Measurements from ENCODE around the gene CTNND2. TPM values are rescaled to one million over a fixed set of nuclear protein-coding genes. Genes with fewer than 3 reads are reported as not detected.
"Not testable (repeated sequence)": the region's sequence is repeated elsewhere in the genome, so short reads cannot be mapped to it uniquely, and the experiment has no call there.

Gene CTNND2
- total and polyA plus RNA-seq, 9 of the 15 experiments (the other 6 are each of a cell fraction or from before 2014, with no cell fraction given), result 0.03 to 0.35 TPM; not detected in 7

GRCh38 chr5:11007269-11007870, 896.9 kb downstream of the CTNND2 start:
- no peaks in the 10 kb centered on the region for H3K9me3 ChIP-seq (replicated peaks; ENCODE audit: control insufficient read depth, insufficient read depth, low read depth, low read length)
- intact Hi-C loops (cut with micrococcal nuclease), result no loop called here
- no peaks in the 10 kb centered on the region for H4K20me1 ChIP-seq (replicated peaks; ENCODE audit: control insufficient read depth, insufficient read depth, low read length)
- in situ Hi-C loops (cut with MboI), result no loop called here
- ChIA-PET POLR2A (no interaction called here), CTCF (ENCODE audit: low intra/inter-chr PET ratio) (no interaction called here)
- no peaks in the 10 kb centered on the region for H3K4me1 ChIP-seq (replicated peaks in 1 of 2; ENCODE audit: control insufficient read depth in 2 of 2, insufficient read depth in 2 of 2, low read length in 2 of 2)
- H3K4me3 ChIP-seq, result no peak overlapping the region
- H3K9me1 ChIP-seq (ENCODE audit: control insufficient read depth, insufficient read depth, low read length), result no peaks in the 10 kb centered on the region
- H3K9ac ChIP-seq (ENCODE audit: insufficient read depth in 1 of 2, low read depth in 2 of 2, low read length in 2 of 2), result no peak overlapping the region
- WGBS (ENCODE audit: insufficient coverage, low coverage, missing lambda C conversion rate), result 1% methylated on average over 18 of the region's 18 CpGs
- H3K27me3 ChIP-seq (ENCODE audit: control insufficient read depth in 2 of 2, insufficient read depth in 2 of 2, low read length in 2 of 2), result no peaks in the 10 kb centered on the region; a peak in 1 of 5 replicates
- DNase-seq (ENCODE audit: extremely low read depth in 1 of 4, low spot score in 3 of 4), result no peak
- H3K36me3 ChIP-seq (ENCODE audit: control insufficient read depth, insufficient read depth, low read length), result no peaks in the 10 kb centered on the region
- FAIRE-seq, result no peak
- H3K4me2 ChIP-seq (ENCODE audit: insufficient read depth, low read length), result no peak overlapping the region
- no peak for ATAC-seq
- no TSS peak for BruUV-seq (replicated peaks)
- no peaks in the 10 kb centered on the region for H3K79me2 ChIP-seq (ENCODE audit: control insufficient read depth, insufficient read depth, low read length)
- no peak overlapping the region for H2AFZ ChIP-seq (ENCODE audit: low read depth, low read length)
- TF ChIP-seq ZNF780A (CRISPR knock-in tag; IDR thresholded peaks at IDR 0.05) (no peak), SMARCE1 (IDR thresholded peaks at IDR 0.05) (no peak), ZNF75A (CRISPR knock-in tag; IDR thresholded peaks at IDR 0.05) (no peak), CREBBP (IDR thresholded peaks at IDR 0.05; ENCODE audit: low read depth, low read length) (no peak), ZBTB1 (CRISPR knock-in tag; IDR thresholded peaks at IDR 0.05; ENCODE audit: borderline replicate concordance, low read depth) (no peak), DPF2 (IDR thresholded peaks at IDR 0.05) (no peak), ZBED1 (IDR thresholded peaks at IDR 0.05) (no peak), U2AF2 (optimal IDR thresholded peaks at IDR 0.05; ENCODE audit: low read depth, low read length) (no peak), PREB (CRISPR knock-in tag; IDR thresholded peaks at IDR 0.05) (no peak), SIN3B (IDR thresholded peaks at IDR 0.05; ENCODE audit: low read depth) (no peak), CC2D1A (IDR thresholded peaks at IDR 0.05) (no peak), NCOA2 (IDR thresholded peaks at IDR 0.05; ENCODE audit: partially characterized antibody in 2 of 2) (no peak), HIVEP1 (CRISPR knock-in tag; IDR thresholded peaks at IDR 0.05) (no peak), TFAM (CRISPR knock-in tag; conservative IDR thresholded peaks at IDR 0.05) (no peak), KAT2B (IDR thresholded peaks at IDR 0.05; ENCODE audit: low read depth, low read length) (no peak), BCOR (IDR thresholded peaks at IDR 0.05) (no peak), LARP7 (IDR thresholded peaks at IDR 0.05) (no peak), CEBPB (tag; IDR thresholded peaks at IDR 0.05) (no peak), FOXK1 (CRISPR knock-in tag; IDR thresholded peaks at IDR 0.05; ENCODE audit: borderline replicate concordance) (no peak)
- no peak overlapping the region for H3K27ac ChIP-seq (ENCODE audit: extremely low read depth, low read depth, low read length)

DNA sequence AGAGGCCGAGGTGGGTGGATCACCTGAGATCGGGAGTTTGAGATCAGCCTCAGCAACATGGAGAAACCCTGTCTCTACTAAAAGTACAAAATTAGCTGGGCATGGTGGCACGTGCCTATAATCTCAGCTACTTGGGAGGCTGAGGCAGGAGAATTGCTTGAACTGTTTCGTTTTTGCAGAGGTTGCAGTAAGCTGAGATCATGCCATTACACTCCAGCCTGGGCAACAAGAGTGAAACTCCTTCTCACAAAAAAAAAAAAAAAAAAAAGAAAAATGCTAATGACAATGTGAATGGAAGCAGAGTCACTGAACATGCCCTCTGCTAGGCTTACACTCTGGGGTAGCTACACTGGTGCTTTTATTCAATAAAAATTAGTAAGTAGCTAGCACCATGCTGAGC, 899.7 kb downstream of the CTNND2 start:
- in situ Hi-C loops (cut with MboI); H3K27me3 ChIP-seq (ENCODE audit: control insufficient read depth in 2 of 2, insufficient read depth in 2 of 2, low read length in 2 of 2); BruUV-seq (replicated peaks); ATAC-seq; H4K20me1 ChIP-seq (replicated peaks; ENCODE audit: control insufficient read depth, insufficient read depth, low read length); H3K9ac ChIP-seq (ENCODE audit: insufficient read depth in 1 of 2, low read depth in 2 of 2, low read length in 2 of 2); CTCF ChIA-PET (ENCODE audit: low intra/inter-chr PET ratio); DNase-seq (ENCODE audit: extremely low read depth in 1 of 4, low spot score in 3 of 4); H3K4me1 ChIP-seq (replicated peaks in 1 of 2; ENCODE audit: control insufficient read depth in 2 of 2, insufficient read depth in 2 of 2, low read length in 2 of 2); H3K79me2 ChIP-seq (ENCODE audit: control insufficient read depth, insufficient read depth, low read length); H3K27ac ChIP-seq (ENCODE audit: extremely low read depth, low read depth, low read length); H3K4me2 ChIP-seq (ENCODE audit: insufficient read depth, low read length); H3K4me3 ChIP-seq; H2AFZ ChIP-seq (ENCODE audit: low read depth, low read length); H3K9me3 ChIP-seq (replicated peaks; ENCODE audit: control insufficient read depth, insufficient read depth, low read depth, low read length); FAIRE-seq; H3K9me1 ChIP-seq (ENCODE audit: control insufficient read depth, insufficient read depth, low read length); intact Hi-C loops (cut with micrococcal nuclease); H3K36me3 ChIP-seq (ENCODE audit: control insufficient read depth, insufficient read depth, low read length): not testable (repeated sequence)
- POLR2A ChIA-PET, result interaction anchor here (0.5 kb wide), 1 partner anchor 575 kb away, joined by 3 read pairs; no protein-coding TSS in a partner anchor
- 2% methylated on average over 4 of the region's 4 CpGs for WGBS (ENCODE audit: insufficient coverage, low coverage, missing lambda C conversion rate)

All from K562 (cell line).